Bronchial epithelial cell (primary cell): ENCODE results near the gene DENND2A. TPM values are rescaled to one million over a fixed set of nuclear protein-coding genes. Genes with fewer than 3 reads are reported as not detected.
A peak's percentile ranks its signal among the peaks of the same experiment; 100 is the strongest.
"Not testable (repeated sequence)": the region's sequence is repeated elsewhere in the genome, so short reads cannot be mapped to it uniquely, and the experiment has no call there.

ENCODE experiments used
- DNase-seq: peaks from one replicate; pipeline ENCODE4 v3.0.0-alpha.2; 2010; ENCODE audit warnings: low read depth
- FAIRE-seq: peaks from 2 replicates; lab custom pipeline; 2011; peaks lifted over from hg19 to GRCh38; lab: Jason Lieb, UNC
- H3K27me3 ChIP-seq: 2 replicates; pipeline ENCODE4 v1.5.1; 2011; ENCODE audit warnings: low read length; ENCODE audit not compliant: control insufficient read depth, insufficient read depth
- H3K36me3 ChIP-seq: 2 replicates; pipeline ENCODE4 v1.5.1; 2011; ENCODE audit warnings: low read length; ENCODE audit not compliant: control insufficient read depth, insufficient read depth
- H3K4me3 ChIP-seq: 2 replicates; pipeline ENCODE4 v1.5.1; 2011; ENCODE audit warnings: mild to moderate bottlenecking, low read depth, low read length, control low read depth
- CTCF ChIP-seq: IDR thresholded peaks from 2 replicates; pipeline ENCODE4 v1.5.1; 2011; ENCODE audit warnings: mild to moderate bottlenecking, moderate library complexity, low read length, control low read depth, inconsistent platforms; ENCODE audit not compliant: insufficient read depth, severe bottlenecking
- total RNA-seq: library from RNA; depleted of rRNA; stranded (reverse); fragments of >200 nt; gene quantifications from 2 replicates; pipeline ENCODE4 v1.2.1, GENCODE V29; 2014

The DENND2A gene
- total RNA-seq, 1 donor from 2014 or later = 0.26 TPM

DNA sequence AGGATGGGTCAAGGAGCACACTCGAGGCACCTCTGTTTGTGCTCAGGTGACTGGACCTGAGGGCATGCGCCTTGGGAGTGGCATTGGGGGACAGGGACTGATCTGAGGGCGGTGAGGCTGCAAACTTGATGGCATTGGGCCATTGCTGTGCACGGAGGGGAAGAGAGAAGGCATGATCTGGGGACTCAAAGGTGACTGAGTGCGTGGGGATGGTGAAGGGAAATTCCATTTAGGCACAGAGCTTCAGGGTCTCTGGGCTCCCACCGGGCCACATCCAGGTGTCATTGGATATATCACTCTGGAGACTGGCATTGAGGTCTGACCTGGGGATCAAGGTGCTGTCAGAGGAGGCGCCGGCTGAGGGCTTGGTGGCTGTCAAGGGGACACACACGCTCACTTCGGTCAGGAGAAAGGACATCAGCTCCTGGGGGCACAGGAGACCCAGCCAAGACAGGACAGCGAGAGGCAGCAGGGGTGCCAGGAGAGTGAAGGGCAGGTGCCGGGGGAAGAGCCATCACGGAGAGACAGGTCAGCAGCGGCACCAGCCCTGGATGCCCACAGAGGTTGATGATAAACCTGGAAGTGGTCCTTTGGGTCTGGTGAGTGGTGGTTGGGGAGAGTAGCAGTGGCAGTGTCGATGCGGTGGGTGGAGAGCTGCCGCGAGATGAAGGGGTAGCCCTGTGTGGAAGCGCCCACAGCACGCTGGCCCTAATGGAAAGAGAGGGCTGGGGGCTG, 37.6 kb upstream of the DENND2A start:
- no peak for FAIRE-seq
- H3K36me3 ChIP-seq = peaks cover 8% of the 10 kb centered on the region
- no peak for TF ChIP-seq CTCF

GRCh38 chr7:140677496-140677895, 36.9 kb upstream of the DENND2A start:
- no peak overlapping the region for H3K4me3 ChIP-seq
- peaks cover 8% of the 10 kb centered on the region for H3K36me3 ChIP-seq
- H3K27me3 ChIP-seq = no peaks in the 10 kb centered on the region
- TF ChIP-seq CTCF = no peak
- FAIRE-seq (no peak), DNase-seq (no peak)

More for the DNA sequence above, 37.6 kb upstream of the DENND2A start:
- no peak for DNase-seq
- no peak overlapping the region for H3K4me3 ChIP-seq
- H3K27me3 ChIP-seq = no peaks in the 10 kb centered on the region

- not testable (repeated sequence) for H3K36me3 ChIP-seq, FAIRE-seq, DNase-seq, H3K27me3 ChIP-seq, H3K4me3 ChIP-seq
Observed at GRCh38 chr7:140676956-140677355, 36.3 kb upstream of the DENND2A start.

DNA sequence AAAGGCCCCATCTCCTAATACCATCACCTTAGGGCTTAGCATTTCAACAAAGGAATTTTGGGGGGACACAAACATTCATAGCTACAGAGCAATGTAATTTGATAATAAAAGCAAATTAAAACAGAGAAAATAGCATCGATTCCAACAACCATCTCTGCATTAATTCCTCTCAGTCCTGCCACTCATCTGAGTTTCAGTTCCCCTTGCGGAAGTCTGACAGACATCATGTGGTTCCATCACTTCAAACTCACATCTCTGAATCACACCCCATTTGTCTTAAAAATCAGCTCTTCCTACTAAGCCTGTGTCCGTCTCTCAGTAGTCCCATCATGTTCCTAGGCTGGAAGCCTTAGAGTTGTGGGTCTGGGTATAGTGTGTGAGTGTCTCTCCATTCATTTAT, 35.7 kb upstream of the DENND2A start:
- H3K27me3 ChIP-seq = no peaks in the 10 kb centered on the region
- H3K36me3 ChIP-seq = peaks cover 8% of the 10 kb centered on the region
- H3K4me3 ChIP-seq = no peak overlapping the region
- FAIRE-seq = no peak
- DNase-seq = no peak
- TF ChIP-seq CTCF = no peak

- no peak for TF ChIP-seq CTCF
- Histone ChIP-seq H3K36me3 (peaks cover 7% of the 10 kb centered on the region), H3K4me3 (no peak overlapping the region), H3K27me3 (no peaks in the 10 kb centered on the region)
- DNase-seq = no peak
- no peak for FAIRE-seq
Observed at GRCh38 chr7:140675726-140676125, 35.1 kb upstream of the DENND2A start.

GRCh38 chr7:140674899-140675701, 34.5 kb upstream of the DENND2A start:
- FAIRE-seq (no peak), DNase-seq (no peak)

More at GRCh38 chr7:140674899-140675701, 34.5 kb upstream of the DENND2A start:
- H3K4me3 ChIP-seq = no peak overlapping the region
- peak; percentile 29 for TF ChIP-seq CTCF
- peaks cover 7% of the 10 kb centered on the region for H3K36me3 ChIP-seq
- H3K27me3 ChIP-seq = no peaks in the 10 kb centered on the region
